ENCODE data around the gene CAVIN1. TPM values are rescaled to one million over a fixed set of nuclear protein-coding genes. Genes with fewer than 3 reads are reported as not detected.

CAVIN1 gene
- total RNA-seq, 2 experiments from 2014 or later = 0.64 to 0.67 TPM

Other genes starting within 250 kb of the CAVIN1 start
- gene KCNH4, start 242.1 kb downstream of the CAVIN1 start, total RNA-seq = under 1 TPM; 0.24 to 0.35 TPM
- gene HCRT, start 237.8 kb downstream of the CAVIN1 start, total RNA-seq = not detected
- 1 to 10 TPM; 9.0 to 9.7 TPM for gene GHDC, start 228.8 kb downstream of the CAVIN1 start, total RNA-seq
- 100 to 1,000 TPM; 185 to 192 TPM for gene STAT5B, start 146.9 kb downstream of the CAVIN1 start, total RNA-seq
- gene STAT5A, start 134.8 kb downstream of the CAVIN1 start, total RNA-seq = 100 to 1,000 TPM; 165 to 174 TPM
- 100 to 1,000 TPM; 404 to 408 TPM for gene STAT3, start 34.8 kb downstream of the CAVIN1 start, total RNA-seq
- gene ATP6V0A1, start 35.6 kb upstream of the CAVIN1 start, total RNA-seq = 10 to 100 TPM in 1 of 2 experiments, 1 to 10 TPM in 1; 9.9 to 10.3 TPM
- gene NAGLU, start 113.0 kb upstream of the CAVIN1 start, total RNA-seq = 10 to 100 TPM; 11.1 to 11.9 TPM
- under 1 TPM; 0.26 to 0.67 TPM for gene HSD17B1, start 129.7 kb upstream of the CAVIN1 start, total RNA-seq
- 10 to 100 TPM; 93.3 to 93.6 TPM for gene COASY, start 138.9 kb upstream of the CAVIN1 start, total RNA-seq
- 10 to 100 TPM; 22.1 to 24.7 TPM for gene MLX, start 143.8 kb upstream of the CAVIN1 start, total RNA-seq
- gene PSMC3IP, start 154.5 kb upstream of the CAVIN1 start, total RNA-seq = 10 to 100 TPM; 38.6 to 42.2 TPM
- 10 to 100 TPM; 28.6 to 33.5 TPM for gene RETREG3, start 186.1 kb upstream of the CAVIN1 start, total RNA-seq
- 10 to 100 TPM; 91.3 to 92.0 TPM for gene TUBG1, start 186.4 kb upstream of the CAVIN1 start, total RNA-seq
- 1 to 10 TPM; 9.1 to 9.9 TPM for gene TUBG2, start 236.0 kb upstream of the CAVIN1 start, total RNA-seq